ENCODE data around the gene WEE2.

DNA sequence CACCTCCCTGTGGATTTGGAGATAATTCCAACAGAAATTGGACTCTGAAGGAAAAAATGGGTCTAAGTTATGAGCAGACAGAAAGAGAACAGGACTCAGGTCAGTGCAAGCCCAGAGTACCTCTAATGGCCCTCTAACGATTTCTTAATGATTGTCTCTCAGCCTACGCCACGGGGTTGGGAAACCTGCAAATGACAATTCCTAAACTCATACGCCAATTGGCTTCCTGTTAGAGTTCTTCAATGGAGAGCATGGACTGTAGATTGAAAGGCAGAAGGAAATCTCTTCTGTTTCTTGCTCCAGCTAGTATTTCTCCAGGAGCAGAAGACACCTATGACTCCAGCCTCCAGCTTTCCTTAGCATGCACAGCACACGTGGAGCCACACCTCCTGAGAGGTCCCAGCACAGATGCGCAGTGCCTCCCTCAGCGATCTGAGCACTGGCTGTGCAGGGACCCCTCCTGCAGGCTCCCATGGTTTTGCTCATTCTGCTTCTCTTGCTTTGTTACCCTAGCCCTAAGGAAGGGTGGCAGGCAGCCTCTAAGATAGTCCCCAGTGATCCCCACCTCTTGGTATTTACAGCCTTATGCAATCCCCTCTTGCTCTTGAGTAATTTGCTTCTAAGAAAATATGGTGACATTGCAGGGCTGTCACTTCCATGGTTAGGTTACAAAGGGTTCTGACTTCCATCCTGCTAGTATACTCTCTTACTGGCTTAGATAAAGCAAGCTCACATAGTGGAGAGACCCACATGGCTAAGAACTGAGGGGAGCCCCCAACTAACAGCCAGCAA is 36.3 kb upstream of the WEE2 start:
- TF ChIP-seq, protein P1, sequence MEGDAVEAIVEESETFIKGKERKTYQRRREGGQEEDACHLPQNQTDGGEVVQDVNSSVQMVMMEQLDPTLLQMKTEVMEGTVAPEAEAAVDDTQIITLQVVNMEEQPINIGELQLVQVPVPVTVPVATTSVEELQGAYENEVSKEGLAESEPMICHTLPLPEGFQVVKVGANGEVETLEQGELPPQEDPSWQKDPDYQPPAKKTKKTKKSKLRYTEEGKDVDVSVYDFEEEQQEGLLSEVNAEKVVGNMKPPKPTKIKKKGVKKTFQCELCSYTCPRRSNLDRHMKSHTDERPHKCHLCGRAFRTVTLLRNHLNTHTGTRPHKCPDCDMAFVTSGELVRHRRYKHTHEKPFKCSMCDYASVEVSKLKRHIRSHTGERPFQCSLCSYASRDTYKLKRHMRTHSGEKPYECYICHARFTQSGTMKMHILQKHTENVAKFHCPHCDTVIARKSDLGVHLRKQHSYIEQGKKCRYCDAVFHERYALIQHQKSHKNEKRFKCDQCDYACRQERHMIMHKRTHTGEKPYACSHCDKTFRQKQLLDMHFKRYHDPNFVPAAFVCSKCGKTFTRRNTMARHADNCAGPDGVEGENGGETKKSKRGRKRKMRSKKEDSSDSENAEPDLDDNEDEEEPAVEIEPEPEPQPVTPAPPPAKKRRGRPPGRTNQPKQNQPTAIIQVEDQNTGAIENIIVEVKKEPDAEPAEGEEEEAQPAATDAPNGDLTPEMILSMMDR (IDR thresholded peaks at IDR 0.05), result no peak
- no peak for TF ChIP-seq POLR2A (IDR thresholded peaks at IDR 0.05)
